SW480 (cell line): ENCODE data around the gene ADCY5.

ENCODE experiments used
- DNase-seq: peaks from one replicate; pipeline ENCODE4 v3.0.0-alpha.2; 2016; ENCODE audit warnings: low spot score

ADCY5 gene

DNA sequence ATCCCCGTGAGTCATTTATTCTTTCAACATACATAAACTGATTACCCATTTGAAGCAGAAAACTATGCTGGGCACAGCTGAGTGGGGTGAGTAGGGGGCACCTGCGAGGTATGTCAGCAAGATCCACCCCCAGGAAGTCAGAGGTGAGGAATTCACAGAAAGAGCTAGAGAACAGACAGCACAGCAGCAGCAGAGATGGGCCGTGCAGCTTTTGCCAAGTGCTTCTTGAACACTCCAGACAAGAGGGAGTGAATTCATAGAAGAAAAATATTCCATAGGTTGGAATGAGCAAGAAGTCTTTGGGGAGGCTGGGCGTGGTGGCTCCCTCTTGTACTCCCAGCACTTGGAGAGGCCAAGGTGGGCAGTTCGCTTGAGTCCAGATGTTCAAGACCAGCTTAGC, 9.4 kb upstream of the ADCY5 start:
- DNase-seq: no peak

DNA sequence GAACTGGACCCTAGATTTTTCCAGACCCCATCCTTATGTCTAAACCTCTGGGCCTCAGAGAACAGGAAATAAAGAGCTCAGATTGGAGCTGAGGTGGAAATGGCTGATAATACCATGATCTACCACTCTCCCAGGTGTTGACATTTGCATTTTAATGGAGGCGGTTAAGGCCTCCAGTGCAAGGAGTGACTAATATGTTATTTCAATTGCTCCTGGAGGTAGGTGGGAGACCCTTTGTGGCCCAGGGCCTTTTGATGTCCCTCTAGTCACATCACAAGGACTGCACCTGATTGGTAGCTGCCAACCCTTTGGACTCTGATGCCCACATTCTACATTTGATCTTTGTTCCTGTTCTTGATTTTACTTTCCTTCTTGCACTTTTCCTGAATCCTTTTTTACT, 9.0 kb upstream of the ADCY5 start:
- DNase-seq: peak; percentile 42

DNA sequence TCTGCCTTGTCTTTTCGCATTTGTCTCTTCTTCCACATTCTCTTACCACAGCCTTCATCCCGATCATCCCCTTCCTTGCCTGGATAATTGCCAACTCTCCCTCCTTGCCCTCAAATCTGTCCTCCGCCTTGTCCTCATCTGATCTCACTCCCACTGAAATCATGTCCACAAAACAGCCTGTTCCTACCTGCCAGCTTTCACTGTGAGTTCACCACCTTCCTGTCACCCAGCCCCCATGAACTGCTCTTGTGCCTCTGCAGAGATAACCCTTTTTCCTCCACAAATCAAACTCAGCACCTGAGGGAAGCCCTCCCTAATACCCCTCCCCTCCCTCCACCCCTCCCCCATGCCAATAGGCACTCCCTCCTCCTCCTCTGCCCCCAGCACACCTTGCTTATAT, 4.8 kb upstream of the ADCY5 start:
- no peak for DNase-seq

DNA sequence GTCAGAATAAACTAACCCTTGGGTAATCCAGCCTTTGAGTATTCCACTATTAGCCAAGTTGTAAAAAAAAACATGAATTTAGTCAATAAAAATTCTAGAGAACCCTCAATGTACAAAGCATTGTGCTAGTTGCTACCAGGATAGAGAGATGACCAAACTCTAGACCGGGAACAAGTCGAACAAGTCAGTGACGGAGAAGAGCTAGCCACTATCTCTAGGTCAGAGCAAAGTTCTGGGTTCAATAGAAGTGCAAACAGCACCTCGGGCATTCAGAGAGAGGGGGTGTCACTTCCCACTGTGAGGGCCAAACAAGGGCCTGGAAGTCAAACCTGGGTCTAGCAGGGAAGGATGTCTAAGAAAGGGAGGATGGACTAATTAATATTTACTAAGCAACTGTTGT, 2.3 kb upstream of the ADCY5 start:
- no peak for DNase-seq

DNA sequence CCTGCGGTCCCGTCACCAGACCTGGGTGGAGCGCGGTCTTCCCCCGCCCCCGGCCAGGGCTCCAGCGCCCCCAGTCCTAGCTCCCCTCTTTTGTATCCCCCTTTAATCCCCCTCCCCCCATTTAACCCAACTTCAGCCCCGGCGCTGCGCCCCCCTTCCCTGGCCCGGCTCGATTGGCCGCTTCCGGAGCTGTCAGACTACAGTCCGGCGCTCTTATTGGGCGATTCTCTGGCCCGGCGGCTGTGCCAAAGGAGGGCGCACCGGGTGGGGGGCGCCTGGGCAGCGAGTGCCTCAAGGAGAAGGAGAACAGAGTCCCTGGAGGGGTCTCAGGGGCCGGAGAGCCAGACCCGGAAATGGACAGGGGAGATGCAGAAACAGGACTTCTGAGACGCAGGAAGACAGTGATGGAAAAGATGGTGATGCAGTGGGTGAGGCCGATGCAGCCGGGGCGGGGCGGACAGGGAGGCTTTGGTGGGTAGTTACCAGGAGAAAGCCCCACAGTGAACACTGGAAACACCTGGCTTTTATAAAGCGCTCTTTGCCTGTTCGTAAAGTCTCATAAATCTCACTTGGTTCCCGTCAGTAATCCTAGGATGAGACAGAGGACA, 1.2 kb upstream of the ADCY5 start:
- no peak for DNase-seq

DNA sequence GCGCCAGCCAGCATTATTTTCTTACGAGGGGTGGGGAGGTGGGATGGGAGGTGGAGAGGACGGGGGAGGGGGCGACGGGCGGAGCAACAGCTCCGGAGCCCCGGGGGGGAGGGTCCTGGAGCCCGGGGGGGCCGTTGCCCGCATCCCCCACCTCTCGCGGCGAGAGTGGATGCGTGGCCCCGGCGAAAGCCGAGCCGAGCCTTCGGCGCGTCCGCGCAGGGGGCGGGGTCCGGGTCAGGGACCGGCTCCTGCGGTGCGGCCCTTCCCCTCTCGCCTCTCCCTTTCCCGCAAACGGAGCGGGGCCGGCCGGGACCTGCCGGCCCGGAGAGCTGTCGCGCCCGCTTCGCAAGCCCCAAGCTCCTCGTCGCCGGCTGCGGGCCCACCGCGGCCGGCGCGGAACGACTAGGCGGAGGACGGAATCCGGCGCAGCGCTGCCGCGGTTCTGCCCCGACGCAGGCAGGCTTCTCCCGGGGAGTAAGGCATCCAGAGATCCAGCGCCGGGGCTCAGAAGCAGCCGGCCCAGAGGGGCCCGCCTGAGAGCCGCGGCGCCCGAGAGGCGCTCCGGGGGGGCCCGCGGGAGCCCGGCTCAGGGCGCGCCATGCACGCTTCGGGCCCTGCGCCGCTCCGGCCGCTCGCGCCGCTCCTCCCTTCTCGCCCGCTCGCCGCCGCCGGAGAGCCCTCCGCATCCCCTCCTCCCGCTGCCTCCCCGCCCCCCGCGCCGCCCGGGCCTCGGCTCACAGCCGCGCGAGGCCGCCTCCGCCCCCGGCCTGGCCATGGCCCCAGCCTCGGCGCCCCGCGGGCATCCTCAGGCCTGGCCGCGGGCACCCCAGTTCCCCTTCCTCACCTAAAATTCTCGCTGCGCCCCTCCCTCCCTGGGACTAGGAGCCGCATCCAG, 459 bp upstream of the ADCY5 start:
- DNase-seq: no peak

DNA sequence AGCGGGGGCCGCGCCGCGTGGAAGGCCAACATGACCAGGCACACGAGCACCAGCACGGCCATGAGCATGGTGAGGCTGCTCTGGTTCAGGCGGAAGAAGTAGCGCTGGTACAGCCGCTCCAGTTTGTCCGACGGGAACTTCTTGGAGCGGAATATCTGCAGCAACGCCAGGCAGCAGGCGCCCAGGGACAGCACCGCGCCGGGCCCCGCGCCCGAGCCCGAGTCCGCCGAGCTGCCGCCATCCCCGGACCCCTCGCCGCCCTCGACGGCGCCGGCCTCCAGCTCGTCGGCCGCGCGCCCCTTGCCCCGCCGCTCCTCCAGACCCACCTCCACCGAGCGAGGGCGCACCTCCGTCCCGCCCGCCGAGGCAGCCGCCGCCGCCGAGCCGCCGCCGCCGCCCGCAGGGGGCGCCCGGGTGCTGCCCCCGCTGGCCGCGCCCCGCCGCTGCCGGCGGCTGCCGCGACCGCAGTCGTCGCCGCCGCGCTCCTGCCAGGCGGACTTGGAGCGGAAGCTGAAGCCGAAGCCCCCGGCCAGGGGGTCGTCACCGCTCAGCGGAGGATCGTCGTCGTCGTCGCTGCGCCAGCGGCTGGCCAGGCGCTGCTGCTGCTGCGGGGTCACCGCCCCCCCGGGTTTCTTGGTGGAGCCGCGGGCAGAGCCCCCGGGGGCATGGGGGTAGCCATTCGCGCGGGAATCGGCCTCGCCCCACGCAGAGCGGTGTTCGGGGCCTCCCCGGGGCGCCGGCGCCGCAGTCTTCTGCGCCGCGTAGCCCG, 957 bp downstream of the ADCY5 start:
- no peak for DNase-seq

DNA sequence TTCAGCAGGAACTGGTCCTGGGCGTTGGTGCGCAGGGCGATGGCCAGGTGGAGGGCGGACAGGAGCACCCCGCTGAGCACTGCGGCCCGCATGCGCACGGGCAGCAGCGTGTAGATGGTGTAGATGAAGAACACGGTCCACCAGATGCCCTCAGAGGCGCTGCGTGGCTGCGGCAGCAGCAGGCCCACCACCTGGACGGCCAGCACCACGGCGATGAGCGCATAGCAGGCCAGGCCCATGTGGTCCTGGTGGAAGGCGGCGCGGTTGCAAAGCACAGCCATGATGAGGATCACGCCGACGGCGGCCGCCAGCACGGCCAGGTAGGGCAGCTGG, 1.5 kb downstream of the ADCY5 start:
- no peak for DNase-seq

DNA sequence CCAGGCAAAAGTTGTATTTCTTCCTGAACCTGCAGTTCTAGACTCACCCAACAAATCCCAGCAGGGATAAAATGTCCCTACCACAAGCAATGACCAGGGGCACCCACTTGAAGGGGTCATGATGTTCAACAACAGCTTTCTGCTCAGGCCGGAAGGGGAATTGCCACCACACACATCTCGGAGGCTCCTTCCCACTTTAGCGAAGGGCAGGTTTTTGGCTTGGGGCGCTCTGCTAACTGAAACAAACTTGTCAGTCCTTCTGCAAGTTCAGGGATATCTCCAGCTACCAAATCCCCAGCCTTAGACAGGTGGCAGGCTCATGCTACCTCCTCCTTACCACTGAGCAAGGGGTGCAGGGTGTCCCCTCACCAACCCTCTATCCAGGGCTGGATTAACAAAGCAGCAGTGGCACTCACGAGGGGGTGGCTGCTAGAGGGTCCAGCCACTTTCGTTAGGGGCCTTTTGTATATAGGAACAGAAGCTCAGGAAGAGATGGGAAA, 2.2 kb downstream of the ADCY5 start:
- DNase-seq: no peak

DNA sequence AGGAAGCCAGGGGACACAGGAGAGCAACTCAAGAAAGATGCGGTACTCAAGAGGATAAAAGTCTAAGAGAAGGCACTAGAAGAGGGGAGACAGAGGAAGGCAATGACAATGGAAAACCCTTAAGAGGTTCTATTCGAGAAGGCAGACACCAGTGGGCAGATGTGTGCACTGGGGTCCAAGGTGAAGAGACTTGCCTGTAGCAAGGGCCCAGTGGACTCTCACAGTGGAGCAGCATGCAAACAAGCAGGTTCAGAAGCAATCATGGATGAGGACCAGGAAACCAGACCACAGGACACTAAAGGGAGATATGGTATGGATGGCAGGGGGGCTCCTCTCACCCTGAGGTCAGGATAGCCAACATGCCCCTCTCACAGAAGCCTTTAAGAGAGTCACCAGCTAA, 2.7 kb downstream of the ADCY5 start:
- DNase-seq: no peak

DNA sequence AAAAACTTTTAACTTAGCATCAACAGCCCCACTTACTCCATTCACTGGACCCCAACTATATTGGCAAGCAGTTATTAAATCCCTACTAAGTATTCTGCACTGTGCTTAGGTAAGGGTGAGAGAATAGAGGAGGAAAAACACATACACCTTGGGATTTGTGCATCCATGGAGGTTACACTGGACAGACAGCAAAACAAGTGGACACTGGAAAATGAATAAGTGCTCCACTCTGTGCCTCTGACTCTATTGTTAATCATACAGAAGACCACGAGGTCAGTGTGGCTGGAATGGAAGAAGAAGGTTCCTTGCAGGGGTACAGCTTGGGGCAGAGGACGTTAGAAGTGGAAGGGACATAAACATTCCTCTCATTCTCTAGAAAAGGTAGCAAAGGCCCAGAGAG, 3.2 kb downstream of the ADCY5 start:
- DNase-seq: no peak

DNA sequence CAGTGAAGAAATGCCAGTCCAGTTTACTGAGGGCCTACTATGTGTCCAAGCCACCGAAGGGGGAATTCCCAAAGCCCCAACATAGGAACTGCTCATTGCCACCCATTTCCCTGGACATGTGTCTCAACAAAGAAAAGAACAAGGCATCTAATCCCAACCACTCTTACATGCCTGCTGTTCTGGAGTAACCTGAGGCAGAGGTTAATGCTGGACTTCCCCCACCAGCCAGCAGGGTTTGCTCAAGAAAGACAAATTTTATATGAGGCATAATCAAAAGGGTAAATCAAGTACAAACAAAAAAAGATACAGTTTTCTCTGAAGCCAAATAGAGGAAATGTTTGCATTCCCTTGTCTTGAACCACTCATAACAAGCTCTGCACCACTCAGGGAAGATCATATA, 4.1 kb downstream of the ADCY5 start:
- no peak for DNase-seq

DNA sequence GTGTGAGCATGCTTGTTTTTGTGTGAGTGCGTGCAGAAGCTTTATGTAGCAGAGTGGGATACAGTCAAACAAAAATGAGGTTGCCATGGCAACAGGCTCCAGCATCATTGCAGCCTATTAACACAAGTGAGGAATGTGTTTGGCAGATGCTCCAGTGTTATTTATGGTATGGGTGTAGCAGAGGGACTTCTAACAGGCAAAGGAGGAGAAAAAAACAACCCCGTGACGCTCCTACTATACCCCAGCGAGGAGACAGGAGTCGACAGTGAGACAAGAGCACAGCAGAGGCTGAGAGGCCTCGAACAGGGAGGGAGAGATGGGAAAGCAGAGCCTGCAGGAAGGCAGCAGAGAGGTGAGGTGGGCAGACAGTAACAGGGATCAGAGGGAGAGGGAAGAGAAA, 4.9 kb downstream of the ADCY5 start:
- DNase-seq: no peak

DNA sequence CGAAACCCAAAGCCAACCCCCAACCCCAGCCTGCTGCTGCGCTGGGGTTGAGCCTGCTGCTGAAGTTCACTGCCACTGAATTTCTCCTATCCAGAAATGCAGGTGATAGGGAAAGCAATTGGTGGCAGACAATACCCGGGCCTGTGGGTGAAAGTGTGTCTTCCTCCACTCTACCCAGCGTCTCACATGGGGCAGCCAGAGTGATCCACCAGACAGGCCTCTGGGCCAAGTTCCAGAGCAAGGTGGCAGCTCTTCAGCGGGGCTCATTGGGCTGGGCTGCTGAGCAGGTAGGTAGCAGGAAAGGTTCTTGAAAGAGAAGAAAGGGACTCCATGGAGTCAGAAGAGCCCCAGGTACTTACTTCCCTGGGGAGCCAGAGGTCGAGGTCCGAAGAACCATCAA, 6.0 kb downstream of the ADCY5 start:
- no peak for DNase-seq

DNA sequence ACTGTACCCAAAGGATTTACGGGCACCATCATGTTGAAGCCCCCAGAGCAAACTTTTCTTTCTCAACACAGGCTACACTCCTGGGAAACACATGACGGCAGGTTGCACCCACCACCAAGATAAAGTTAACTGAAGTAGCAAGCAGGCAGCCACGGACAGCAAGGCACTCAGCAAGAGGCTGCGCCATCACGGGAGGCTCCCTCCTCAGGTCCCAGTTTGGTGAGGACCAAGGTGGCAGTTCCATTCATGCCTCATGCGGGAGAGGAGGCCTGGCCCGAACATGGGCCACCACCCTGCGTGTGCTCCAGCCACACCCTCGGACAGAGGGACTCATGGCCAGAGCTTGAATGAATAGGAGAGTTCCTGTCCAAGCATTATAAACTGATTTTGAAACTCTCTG, 6.8 kb downstream of the ADCY5 start:
- no peak for DNase-seq

DNA sequence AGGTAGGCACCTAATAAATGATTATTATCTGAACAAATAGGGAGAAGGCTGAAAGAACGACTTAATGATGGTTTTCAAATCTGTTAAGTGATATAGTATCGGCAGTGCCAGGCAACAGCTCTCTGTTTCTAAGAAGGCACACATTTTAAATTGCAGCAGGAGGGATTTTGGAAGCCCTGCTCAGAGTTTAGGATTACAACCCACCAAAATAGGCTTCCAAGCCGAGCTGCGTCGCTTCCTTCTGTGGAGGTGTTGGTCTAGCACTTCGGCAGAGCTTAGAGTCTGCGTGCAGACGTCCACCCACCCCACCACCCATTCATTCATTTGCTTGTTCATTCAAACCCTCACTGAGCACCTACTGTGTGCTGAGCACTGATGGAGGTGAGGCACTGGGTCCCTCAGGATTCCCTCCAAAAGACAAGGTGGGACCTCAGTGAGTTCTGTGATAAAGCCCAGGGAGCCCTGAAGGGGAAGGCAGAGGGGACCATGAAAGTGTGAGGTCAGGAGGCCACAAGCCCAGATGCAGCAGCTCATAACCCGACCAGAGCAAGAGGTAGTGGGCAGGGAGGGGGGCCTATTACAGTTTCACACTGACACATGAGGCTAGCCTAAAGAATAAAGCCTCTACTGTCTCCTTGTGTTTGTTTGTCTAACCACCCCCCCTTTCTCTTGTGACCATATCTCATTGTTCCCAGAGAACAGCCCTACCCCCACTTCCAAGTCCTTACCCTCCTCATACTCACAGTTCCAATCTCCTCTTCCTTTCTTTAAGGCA, 8.9 kb downstream of the ADCY5 start:
- no peak for DNase-seq

DNA sequence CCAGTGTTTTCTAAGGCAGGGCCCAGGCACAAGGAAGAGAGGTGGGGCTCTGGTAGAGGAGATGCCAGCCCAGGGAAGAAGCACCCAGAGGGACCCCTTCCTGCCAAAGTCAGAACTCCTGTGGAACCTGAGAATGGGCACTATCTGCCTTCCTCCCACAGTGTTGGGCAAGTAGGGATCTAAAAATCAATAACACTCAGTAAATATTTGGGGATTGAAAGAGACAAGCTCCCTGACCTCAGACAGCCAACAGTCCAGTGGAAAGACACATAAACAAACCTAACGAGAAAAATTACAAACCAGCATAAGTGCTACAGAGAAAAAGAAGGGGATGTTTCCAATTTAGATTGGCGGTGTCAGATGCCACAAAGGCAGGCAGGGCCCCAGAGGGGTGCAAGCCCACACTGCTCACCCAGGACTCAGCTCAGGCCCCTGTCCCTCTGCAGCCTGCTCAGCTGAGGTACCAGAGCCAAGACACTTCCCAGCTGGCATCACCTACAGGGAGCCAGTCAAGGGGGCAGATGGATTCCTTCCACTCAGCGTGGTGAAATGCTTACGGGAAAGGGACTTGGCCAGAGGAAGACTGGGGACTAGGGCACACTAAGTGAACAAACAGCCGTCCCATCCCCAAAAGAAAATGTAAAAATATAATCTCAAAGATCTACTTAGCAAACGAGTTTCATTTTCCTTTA, 15.9 kb downstream of the ADCY5 start:
- no peak for DNase-seq

DNA sequence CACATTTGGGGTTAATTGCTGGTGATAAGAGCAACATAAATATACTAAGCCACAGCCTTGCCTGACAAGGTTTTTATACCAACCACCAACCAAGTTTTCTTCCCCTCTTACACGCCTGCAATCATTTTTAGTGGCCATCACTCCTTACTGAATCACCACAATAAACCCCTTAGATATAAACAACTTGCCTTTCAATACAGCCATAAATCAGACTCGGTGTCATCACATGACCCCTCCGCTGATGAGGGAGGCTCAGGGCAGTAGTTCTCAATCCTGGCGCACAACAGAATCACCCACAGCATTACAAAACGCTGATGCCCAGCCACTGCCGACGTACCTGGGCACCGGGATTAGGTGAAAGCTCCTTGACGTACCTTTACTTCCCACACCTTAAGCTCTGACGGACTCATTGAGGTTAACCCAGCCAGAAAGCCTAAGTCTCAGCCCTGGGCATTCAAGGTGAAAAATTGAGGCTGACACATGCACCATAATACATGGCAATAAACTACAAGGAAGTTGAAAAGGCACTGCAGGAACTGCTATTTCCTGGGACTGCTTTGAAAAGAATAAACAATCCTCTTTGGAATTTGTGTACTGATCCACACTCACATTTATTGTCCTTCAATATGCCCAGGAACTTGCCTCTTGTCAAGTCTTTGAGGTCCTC, 17.1 kb downstream of the ADCY5 start:
- DNase-seq: peak; percentile 55

DNA sequence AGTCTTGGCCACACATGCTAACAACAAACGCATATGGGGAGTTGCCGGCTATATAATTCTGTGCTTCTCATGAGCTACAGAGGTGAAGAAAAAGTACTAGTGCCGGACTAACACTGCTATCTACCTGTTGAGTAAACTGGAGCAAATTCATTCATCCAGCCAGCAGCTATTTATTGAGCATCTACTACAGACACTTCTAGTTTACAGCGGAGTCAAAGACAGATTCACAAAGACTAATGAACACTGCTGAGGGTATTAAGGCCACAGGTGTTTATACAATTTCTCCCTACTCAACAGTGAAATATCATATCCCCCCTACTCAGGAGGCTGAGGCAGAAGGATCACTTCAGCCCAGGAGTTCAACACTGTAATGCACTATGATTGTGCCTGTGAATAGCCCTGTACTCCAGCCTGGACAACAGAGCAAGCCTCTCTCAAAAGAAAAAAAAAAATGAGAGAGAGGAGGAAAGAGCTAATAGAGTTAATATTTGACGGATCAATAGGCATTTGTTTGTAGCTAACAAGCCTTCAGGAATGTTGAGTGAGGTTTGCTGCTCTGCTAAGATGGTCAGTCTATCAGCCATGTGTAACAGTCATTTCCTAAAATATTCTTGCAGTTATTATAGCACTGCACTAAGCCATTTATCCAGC, 17.8 kb downstream of the ADCY5 start:
- DNase-seq: no peak

DNA sequence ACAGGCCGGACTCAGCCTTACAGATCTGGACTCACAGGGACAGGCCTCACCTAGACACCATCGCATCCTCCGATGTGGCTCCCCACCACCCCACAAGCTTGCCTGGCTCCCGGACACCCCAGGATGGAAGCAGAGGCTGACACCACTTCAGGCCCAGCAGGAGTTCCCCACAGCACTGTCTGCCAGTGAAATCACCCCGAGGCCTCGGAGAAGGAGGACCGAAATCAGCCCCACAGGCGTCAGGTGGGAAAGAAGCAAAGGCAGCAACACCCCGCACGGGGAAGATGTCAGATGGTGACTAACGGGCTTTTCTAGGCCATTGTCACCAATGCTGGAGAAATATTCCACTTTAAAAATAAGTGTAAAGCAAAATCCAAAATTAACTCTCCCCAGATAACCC, 18.6 kb downstream of the ADCY5 start:
- DNase-seq: no peak
